Nephron progenitor cell (in vitro differentiated cells): ENCODE results near the gene SPTBN4.
A peak's percentile ranks its signal among the peaks of the same experiment; 100 is the strongest.
"Not testable (repeated sequence)": the region's sequence is repeated elsewhere in the genome, so short reads cannot be mapped to it uniquely, and the experiment has no call there.

Experiments
- DNase-seq: peaks from one replicate; pipeline ENCODE4 v3.0.0; 2021
- H3K27ac Mint-ChIP-seq: 2 replicates; pipeline ENCODE4 v1.8.0; 2021; ENCODE audit warnings: mild to moderate bottlenecking, moderate library complexity, mixed read lengths
- H3K27me3 Mint-ChIP-seq: 2 replicates; pipeline ENCODE4 v1.8.0; 2021; ENCODE audit warnings: mild to moderate bottlenecking, low read depth, mixed read lengths; ENCODE audit not compliant: poor library complexity
- H3K36me3 Mint-ChIP-seq: 2 replicates; pipeline ENCODE4 v1.8.0; 2021; ENCODE audit warnings: low read depth, mixed read lengths
- H3K4me1 Mint-ChIP-seq: 2 replicates; pipeline ENCODE4 v1.8.0; 2021; ENCODE audit warnings: mixed read lengths
- H3K4me3 Mint-ChIP-seq: 2 replicates; pipeline ENCODE4 v1.8.0; 2021; ENCODE audit warnings: mild to moderate bottlenecking, moderate library complexity, mixed read lengths
- H3K9me3 Mint-ChIP-seq: 2 replicates; pipeline ENCODE4 v1.8.0; 2021; ENCODE audit warnings: mild to moderate bottlenecking, moderate library complexity, mixed read lengths
- CTCF ChIP-seq: fragments of 200-600 bp; sonication (generic); IDR thresholded peaks from 2 replicates; pipeline ENCODE4 v1.5.0; 2021; ENCODE audit warnings: antibody characterized with exemption

Gene SPTBN4

GRCh38 chr19:40513345-40513678 is 46.5 kb downstream of the SPTBN4 start:
- Mint-ChIP-seq H3K27me3 (peaks cover 98% of the 10 kb centered on the region), H3K27ac (no peak overlapping the region), H3K36me3 (no peaks in the 10 kb centered on the region), H3K4me3 (peak overlapping the region; percentile 26), H3K4me1 (no peaks in the 10 kb centered on the region), H3K9me3 (peaks cover 14% of the 10 kb centered on the region)
- no peak for TF ChIP-seq CTCF
- no peak for DNase-seq

- Mint-ChIP-seq H3K9me3 (peaks cover 14% of the 10 kb centered on the region), H3K27ac (no peak overlapping the region), H3K27me3 (peaks cover 98% of the 10 kb centered on the region), H3K4me3 (peak overlapping the region; percentile 26), H3K4me1 (no peaks in the 10 kb centered on the region), H3K36me3 (no peaks in the 10 kb centered on the region)
- DNase-seq: no peak
- no peak for TF ChIP-seq CTCF
Measured at GRCh38 chr19:40513741-40514315, 47.0 kb downstream of the SPTBN4 start.

- Mint-ChIP-seq H3K9me3 (peaks cover 18% of the 10 kb centered on the region), H3K27ac (no peak overlapping the region), H3K27me3 (peaks cover 98% of the 10 kb centered on the region), H3K4me3 (no peak overlapping the region), H3K4me1 (no peaks in the 10 kb centered on the region), H3K36me3 (no peaks in the 10 kb centered on the region)
- no peak for TF ChIP-seq CTCF
- no peak for DNase-seq
Measured at GRCh38 chr19:40517248-40517647, 50.4 kb downstream of the SPTBN4 start.

- no peaks in the 10 kb centered on the region for H3K36me3 Mint-ChIP-seq
- no peak overlapping the region for H3K27ac Mint-ChIP-seq
- peaks cover 95% of the 10 kb centered on the region for H3K27me3 Mint-ChIP-seq
- TF ChIP-seq CTCF: no peak
- H3K9me3 Mint-ChIP-seq: peaks cover 8% of the 10 kb centered on the region
- H3K4me3 Mint-ChIP-seq: no peak overlapping the region
- no peaks in the 10 kb centered on the region for H3K4me1 Mint-ChIP-seq
- peak; percentile 46 for DNase-seq
Measured at GRCh38 chr19:40519352-40520322, 52.8 kb downstream of the SPTBN4 start.

GRCh38 chr19:40521276-40521675 is 54.5 kb downstream of the SPTBN4 start:
- TF ChIP-seq CTCF: no peak
- H3K9me3 Mint-ChIP-seq: peaks cover 8% of the 10 kb centered on the region
- H3K4me1 Mint-ChIP-seq: peaks cover 5% of the 10 kb centered on the region
- H3K27me3 Mint-ChIP-seq: peaks cover 90% of the 10 kb centered on the region
- no peak for DNase-seq
- H3K36me3 Mint-ChIP-seq: no peaks in the 10 kb centered on the region
- H3K4me3 Mint-ChIP-seq: no peak overlapping the region
- H3K27ac Mint-ChIP-seq: no peak overlapping the region

- not testable (repeated sequence) for H3K36me3 Mint-ChIP-seq, H3K9me3 Mint-ChIP-seq, H3K27ac Mint-ChIP-seq, DNase-seq, H3K4me3 Mint-ChIP-seq
- Mint-ChIP-seq H3K4me1 (peaks cover 10% of the 10 kb centered on the region), H3K27me3 (peaks cover 84% of the 10 kb centered on the region)
Measured at GRCh38 chr19:40521900-40522299, 55.1 kb downstream of the SPTBN4 start.
